OCI-LY7 (cell line): ENCODE data around the gene BAIAP2L1. TPM values are rescaled to one million over a fixed set of nuclear protein-coding genes. Genes with fewer than 3 reads are reported as not detected.

Source experiments
- BruUV-seq: library from RNA; stranded (reverse); fragments of 400-500 nt; replicated peaks from 2 replicates; lab custom pipeline; 2021; lab: Mats Ljungman, UMichigan
- CTCF ChIA-PET: fragments of 300-600 bp; sonication (Branson Sonifier 250); formaldehyde crosslinking; loops from one replicate; lab custom pipeline; 2022; ENCODE audit warnings: antibody characterized with exemption; ENCODE audit not compliant: unreplicated experiment; lab: Charles Lee
- POLR2A ChIA-PET: fragments of 300-600 bp; sonication (Branson Sonifier 250); formaldehyde crosslinking; loops from one replicate; lab custom pipeline; 2022; ENCODE audit warnings: antibody characterized with exemption; lab: Charles Lee
- DNase-seq: peaks from one replicate; pipeline ENCODE4 v3.0.0-alpha.2; 2015; ENCODE audit warnings: low spot score
- H2AFZ ChIP-seq: fragments of 200-600 bp; sonication (generic), shearing (Covaris generic); 2 replicates; pipeline ENCODE4 v1.6.1; 2014; ENCODE audit warnings: mild to moderate bottlenecking, antibody characterized with exemption, low read length, moderate library complexity
- H3K27ac ChIP-seq: fragments of 200-600 bp; sonication (generic); 2 replicates; pipeline ENCODE4 v1.5.1; 2014; ENCODE audit warnings: mixed run types, low read depth, mild to moderate bottlenecking, moderate library complexity, low read length, inconsistent platforms; ENCODE audit not compliant: poor library complexity, severe bottlenecking
- H3K36me3 ChIP-seq: fragments of 200-600 bp; sonication (generic); 2 replicates; pipeline ENCODE4 v1.6.1; 2014; ENCODE audit warnings: mild to moderate bottlenecking, antibody characterized with exemption, low read length, moderate library complexity, mixed read lengths; ENCODE audit not compliant: insufficient read depth
- H3K4me1 ChIP-seq: fragments of 200-600 bp; sonication (generic); 2 replicates; pipeline ENCODE4 v1.5.1; 2014; ENCODE audit warnings: mild to moderate bottlenecking, low read length; ENCODE audit not compliant: insufficient read depth, poor library complexity, severe bottlenecking
- H3K4me2 ChIP-seq: fragments of 200-600 bp; sonication (generic); 2 replicates; pipeline ENCODE4 v1.6.1; 2014; ENCODE audit warnings: mild to moderate bottlenecking, low read length
- H3K4me3 ChIP-seq: fragments of 200-600 bp; sonication (generic); 2 replicates; pipeline ENCODE4 v1.5.1; 2014; ENCODE audit warnings: mild to moderate bottlenecking, low read depth, low read length; ENCODE audit not compliant: poor library complexity, severe bottlenecking
- H3K79me2 ChIP-seq: fragments of 200-600 bp; sonication (generic); 2 replicates; pipeline ENCODE4 v1.6.1; 2016; ENCODE audit warnings: low read depth, mild to moderate bottlenecking, low read length, moderate library complexity, mixed read lengths; ENCODE audit not compliant: insufficient read depth
- H3K9me2 ChIP-seq: fragments of 200-600 bp; sonication (generic); 2 replicates; pipeline ENCODE4 v1.6.1; 2016; ENCODE audit warnings: mild to moderate bottlenecking, low read length, mixed read lengths; ENCODE audit not compliant: insufficient read depth
- H3K9me3 ChIP-seq: fragments of 200-600 bp; sonication (generic); 2 replicates; pipeline ENCODE4 v1.6.1; 2014; ENCODE audit warnings: mild to moderate bottlenecking, mixed run types, low read length, mixed read lengths
- H4K20me1 ChIP-seq: fragments of 200-600 bp; sonication (generic); 2 replicates; pipeline ENCODE4 v1.6.1; 2014; ENCODE audit warnings: mild to moderate bottlenecking, antibody characterized with exemption, low read length, moderate library complexity, mixed read lengths; ENCODE audit not compliant: insufficient read depth
- CTCF ChIP-seq: fragments of 200-600 bp; sonication (generic); conservative IDR thresholded peaks from 2 replicates; pipeline ENCODE4 v1.5.1; 2014; ENCODE audit warnings: mild to moderate bottlenecking, antibody characterized with exemption, low read length, moderate library complexity, mixed read lengths
- EZH2phosphoT487 ChIP-seq: fragments of 200-600 bp; sonication (generic); IDR thresholded peaks from 2 replicates; pipeline ENCODE4 v1.6.1; 2018; ENCODE audit warnings: low read depth, borderline replicate concordance, mild to moderate bottlenecking, mixed run types, antibody characterized with exemption, low read length, moderate library complexity, mixed read lengths
- intact Hi-C: fragments of 100-400 bp; cut with micrococcal nuclease; formaldehyde crosslinking; loops from one replicate; pipeline ENCODE4 v1.10.0; 2022; ENCODE audit not compliant: unreplicated experiment
- total RNA-seq, 2 experiments: library from RNA; depleted of rRNA in 1 of 2; stranded (reverse); fragments of >200 nt in 1 of 2; shearing (Covaris generic) in 1 of 2; gene quantifications; 2 replicates each; pipeline ENCODE4 v1.2.3, GENCODE V29; 2014 to 2022

The BAIAP2L1 gene
- total RNA-seq, 2 experiments from 2014 or later, result not detected

GRCh38 chr7:98314469-98314868, 86.4 kb downstream of the BAIAP2L1 start:
- Histone ChIP-seq H3K9me2 (no peaks in the 10 kb centered on the region), H2AFZ (no peak overlapping the region; the same call in 1 of the 2 replicates), H3K4me3 (no peak overlapping the region), H3K4me2 (no peak overlapping the region; the same call in 1 of the 2 replicates), H4K20me1 (no peaks in the 10 kb centered on the region), H3K79me2 (no peaks in the 10 kb centered on the region), H3K9me3 (peaks cover 11% of the 10 kb centered on the region; the same call in 1 of the 2 replicates), H3K36me3 (no peaks in the 10 kb centered on the region), H3K4me1 (peaks cover 13% of the 10 kb centered on the region), H3K27ac (peak overlapping the region; percentile 27)
- TF ChIP-seq EZH2phosphoT487 (no peak), CTCF (no peak)
- CTCF ChIA-PET, result no interaction called here
- POLR2A ChIA-PET, result interaction anchor here (0.8 kb wide), 1 partner anchor 22 kb away, joined by 4 read pairs; no protein-coding TSS in a partner anchor
- intact Hi-C loops, result loop anchor here (10.0 kb wide), 1 partner anchor 560 kb away; the partner anchor contains the start of genes TMEM130 and TRRAP
- peak; percentile 69 for DNase-seq
- no TSS peak for BruUV-seq

- Histone ChIP-seq H3K27ac (no peak overlapping the region), H3K36me3 (no peaks in the 10 kb centered on the region), H4K20me1 (no peaks in the 10 kb centered on the region), H3K4me2 (no peak overlapping the region), H3K79me2 (no peaks in the 10 kb centered on the region), H2AFZ (no peak overlapping the region), H3K9me3 (peaks cover 11% of the 10 kb centered on the region; the same call in 1 of the 2 replicates), H3K4me3 (no peak overlapping the region), H3K9me2 (no peaks in the 10 kb centered on the region), H3K4me1 (peaks cover 13% of the 10 kb centered on the region)
- ChIA-PET POLR2A (no interaction called here), CTCF (no interaction called here)
- no TSS peak for BruUV-seq
- no peak for DNase-seq
- TF ChIP-seq EZH2phosphoT487, result no peak
- no peak for TF ChIP-seq CTCF
- intact Hi-C loops, result loop anchor here (10.0 kb wide), 1 partner anchor 563 kb away; the partner anchor contains the start of genes TMEM130 and TRRAP
Observed at GRCh38 chr7:98312201-98312600, 88.7 kb downstream of the BAIAP2L1 start.

GRCh38 chr7:98309566-98309965, 91.3 kb downstream of the BAIAP2L1 start:
- intact Hi-C loops, result no loop called here
- no peaks in the 10 kb centered on the region for H3K9me2 ChIP-seq
- H3K9me3 ChIP-seq, result no peaks in the 10 kb centered on the region
- TF ChIP-seq CTCF (no peak), EZH2phosphoT487 (no peak)
- no peaks in the 10 kb centered on the region for H3K79me2 ChIP-seq
- DNase-seq, result no peak
- no peak overlapping the region for H3K27ac ChIP-seq
- no peak overlapping the region for H3K4me2 ChIP-seq
- peaks cover 7% of the 10 kb centered on the region for H3K4me1 ChIP-seq
- H2AFZ ChIP-seq, result no peak overlapping the region
- no TSS peak for BruUV-seq
- POLR2A ChIA-PET, result no interaction called here
- H3K36me3 ChIP-seq, result no peaks in the 10 kb centered on the region
- H4K20me1 ChIP-seq, result no peaks in the 10 kb centered on the region
- no peak overlapping the region for H3K4me3 ChIP-seq
- CTCF ChIA-PET, result no interaction called here
